GM21737 (cell line): Measurements from ENCODE around the gene GNG7.
"Not testable (repeated sequence)": the region's sequence is repeated elsewhere in the genome, so short reads cannot be mapped to it uniquely, and the experiment has no call there.

ENCODE experiments used
- ATAC-seq: cut with Tn5 transposase; IDR thresholded peaks from one replicate; pipeline ENCODE4 v1.9.1; 2021; ENCODE audit warnings: mild to moderate bottlenecking, moderate library complexity; ENCODE audit not compliant: unreplicated experiment

The GNG7 gene

GRCh38 chr19:2579678-2580280, 122.7 kb downstream of the GNG7 start:
- no peak for ATAC-seq

- ATAC-seq, result no peak
Observed at GRCh38 chr19:2578901-2579677, 123.4 kb downstream of the GNG7 start.

GRCh38 chr19:2578391-2578890, 124.1 kb downstream of the GNG7 start:
- ATAC-seq, result no peak

- ATAC-seq, result no peak
Observed at GRCh38 chr19:2577722-2578335, 124.7 kb downstream of the GNG7 start.

- no peak for ATAC-seq
Observed at GRCh38 chr19:2575734-2576481, 126.6 kb downstream of the GNG7 start.

GRCh38 chr19:2574971-2575630, 127.4 kb downstream of the GNG7 start:
- ATAC-seq, result no peak

- ATAC-seq, result no peak
Observed at GRCh38 chr19:2574478-2574931, 128.0 kb downstream of the GNG7 start.

GRCh38 chr19:2573916-2574315, 128.6 kb downstream of the GNG7 start:
- ATAC-seq, result no peak

GRCh38 chr19:2572152-2572551, 130.3 kb downstream of the GNG7 start:
- not testable (repeated sequence) for ATAC-seq

- ATAC-seq, result no peak
Observed at GRCh38 chr19:2569596-2570465, 132.7 kb downstream of the GNG7 start.

- no peak for ATAC-seq
Observed at GRCh38 chr19:2567996-2568395, 134.5 kb downstream of the GNG7 start.

- ATAC-seq, result no peak
Observed at GRCh38 chr19:2567580-2567979, 134.9 kb downstream of the GNG7 start.

- not testable (repeated sequence) for ATAC-seq
Observed at GRCh38 chr19:2563546-2563945, 138.9 kb downstream of the GNG7 start.

GRCh38 chr19:2561895-2562294, 140.6 kb downstream of the GNG7 start:
- peak; percentile 64 for ATAC-seq

- ATAC-seq, result no peak
Observed at GRCh38 chr19:2561221-2561620, 141.3 kb downstream of the GNG7 start.

- ATAC-seq, result no peak
Observed at GRCh38 chr19:2560369-2560768, 142.1 kb downstream of the GNG7 start.

GRCh38 chr19:2558543-2558942, 144.0 kb downstream of the GNG7 start:
- ATAC-seq, result no peak

- ATAC-seq, result not testable (repeated sequence)
Observed at GRCh38 chr19:2558131-2558530, 144.4 kb downstream of the GNG7 start.

- ATAC-seq, result no peak
Observed at GRCh38 chr19:2557093-2557440, 145.4 kb downstream of the GNG7 start.
